ENCODE data around the gene PALMD.

The PALMD gene

GRCh38 chr1:99669821-99670220 is 23.9 kb downstream of the PALMD start:
- no peak overlapping the region for H3K4me3 ChIP-seq (ENCODE audit: low read depth, low read length)
- TF ChIP-seq CTCF (IDR thresholded peaks at IDR 0.05; ENCODE audit: borderline replicate concordance, insufficient read depth, low read depth, low read length): no peak

- TF ChIP-seq CTCF (IDR thresholded peaks at IDR 0.05; ENCODE audit: borderline replicate concordance, insufficient read depth, low read depth, low read length): no peak
- no peak overlapping the region for H3K4me3 ChIP-seq (ENCODE audit: low read depth, low read length)
These were observed 24.7 kb downstream of the PALMD start for GRCh38 chr1:99670583-99670982.

DNA sequence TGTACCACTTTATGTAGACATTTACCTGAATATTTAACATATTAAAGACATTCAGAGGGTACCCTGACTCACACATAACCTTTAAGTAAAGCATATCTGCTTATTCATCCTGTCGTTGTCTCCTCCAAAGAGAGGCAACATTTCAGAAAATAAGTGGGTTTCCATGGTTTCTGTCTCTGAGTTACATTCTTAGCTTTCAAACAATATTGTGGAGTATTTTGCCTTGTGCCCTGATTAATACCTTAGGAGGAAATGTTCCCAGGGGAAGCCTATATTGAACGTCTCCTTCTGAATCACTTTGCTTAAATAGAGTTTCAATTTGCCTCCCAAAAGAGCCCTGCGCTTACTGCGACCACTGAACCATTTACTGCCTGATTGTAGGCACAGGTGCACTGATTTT is 26.1 kb downstream of the PALMD start:
- TF ChIP-seq CTCF (IDR thresholded peaks at IDR 0.05; ENCODE audit: borderline replicate concordance, insufficient read depth, low read depth, low read length): no peak
- no peak overlapping the region for H3K4me3 ChIP-seq (ENCODE audit: low read depth, low read length)

DNA sequence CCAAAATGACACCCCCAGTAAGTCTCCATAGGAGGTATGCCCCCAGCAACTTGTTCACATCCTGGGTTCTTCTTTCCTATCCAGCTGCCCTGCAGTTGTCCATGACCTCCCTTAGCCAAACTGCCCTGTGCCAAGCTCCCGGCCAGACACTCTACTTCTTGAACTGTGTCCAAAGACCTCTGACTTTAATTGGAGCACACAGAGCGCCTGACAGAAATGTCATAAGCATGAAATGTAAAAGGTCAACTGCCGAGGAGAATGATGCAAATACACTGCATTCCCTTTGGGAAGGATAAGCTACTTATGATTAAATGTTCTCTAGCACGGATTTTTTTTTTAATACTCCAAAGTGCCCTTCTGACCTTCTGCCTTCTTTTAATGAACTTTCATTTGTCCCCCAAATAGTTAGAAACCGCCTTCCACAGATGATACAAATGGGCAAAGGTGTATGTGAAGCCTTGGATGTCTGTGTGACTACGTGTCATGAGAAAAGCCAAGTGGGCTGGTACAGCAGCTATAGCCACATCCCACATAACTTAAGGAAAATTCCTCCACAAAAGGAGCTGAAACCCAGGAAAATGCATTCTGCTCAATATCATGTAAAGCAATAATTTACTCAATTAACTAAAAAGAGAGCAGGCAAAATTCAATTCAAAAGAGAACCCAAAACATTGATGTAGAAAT is 26.8 kb downstream of the PALMD start:
- H3K4me3 ChIP-seq (ENCODE audit: low read depth, low read length): no peak overlapping the region
- no peak for TF ChIP-seq CTCF (IDR thresholded peaks at IDR 0.05; ENCODE audit: borderline replicate concordance, insufficient read depth, low read depth, low read length)

- H3K4me3 ChIP-seq (ENCODE audit: low read depth, low read length): no peak overlapping the region
- no peak for TF ChIP-seq CTCF (IDR thresholded peaks at IDR 0.05; ENCODE audit: borderline replicate concordance, insufficient read depth, low read depth, low read length)
These were observed 27.4 kb downstream of the PALMD start for GRCh38 chr1:99673315-99673714.

GRCh38 chr1:99674115-99675064 is 28.5 kb downstream of the PALMD start:
- no peak for TF ChIP-seq CTCF (IDR thresholded peaks at IDR 0.05; ENCODE audit: borderline replicate concordance, insufficient read depth, low read depth, low read length)
- H3K4me3 ChIP-seq (ENCODE audit: low read depth, low read length): no peak overlapping the region

Data from GM12875 (cell line).